ENCODE data around the gene GRK2.

DNA sequence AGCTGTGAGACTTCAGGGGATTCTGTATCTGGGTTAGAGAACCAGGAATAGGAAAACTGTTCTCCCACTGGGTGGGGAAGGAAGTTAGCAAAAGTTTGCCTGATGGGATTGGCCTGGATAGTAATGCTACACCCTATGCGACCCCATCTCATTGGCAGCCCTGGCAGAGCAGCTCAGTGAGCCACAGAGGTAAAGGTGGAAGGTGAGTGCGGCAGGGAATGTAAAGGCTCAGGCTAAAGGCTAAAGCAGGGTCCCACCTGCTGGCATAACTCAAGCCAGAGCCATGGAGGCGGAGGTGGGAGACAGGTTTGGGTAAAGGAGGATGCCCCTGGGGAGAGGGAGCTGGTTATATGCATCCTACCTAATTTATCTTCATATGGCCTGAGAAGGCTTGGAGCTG lies 55.8 kb downstream of the GRK2 start:
- TF ChIP-seq, protein P1, sequence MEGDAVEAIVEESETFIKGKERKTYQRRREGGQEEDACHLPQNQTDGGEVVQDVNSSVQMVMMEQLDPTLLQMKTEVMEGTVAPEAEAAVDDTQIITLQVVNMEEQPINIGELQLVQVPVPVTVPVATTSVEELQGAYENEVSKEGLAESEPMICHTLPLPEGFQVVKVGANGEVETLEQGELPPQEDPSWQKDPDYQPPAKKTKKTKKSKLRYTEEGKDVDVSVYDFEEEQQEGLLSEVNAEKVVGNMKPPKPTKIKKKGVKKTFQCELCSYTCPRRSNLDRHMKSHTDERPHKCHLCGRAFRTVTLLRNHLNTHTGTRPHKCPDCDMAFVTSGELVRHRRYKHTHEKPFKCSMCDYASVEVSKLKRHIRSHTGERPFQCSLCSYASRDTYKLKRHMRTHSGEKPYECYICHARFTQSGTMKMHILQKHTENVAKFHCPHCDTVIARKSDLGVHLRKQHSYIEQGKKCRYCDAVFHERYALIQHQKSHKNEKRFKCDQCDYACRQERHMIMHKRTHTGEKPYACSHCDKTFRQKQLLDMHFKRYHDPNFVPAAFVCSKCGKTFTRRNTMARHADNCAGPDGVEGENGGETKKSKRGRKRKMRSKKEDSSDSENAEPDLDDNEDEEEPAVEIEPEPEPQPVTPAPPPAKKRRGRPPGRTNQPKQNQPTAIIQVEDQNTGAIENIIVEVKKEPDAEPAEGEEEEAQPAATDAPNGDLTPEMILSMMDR (IDR thresholded peaks at IDR 0.05), result no peak
- TF ChIP-seq EZH2 (IDR thresholded peaks at IDR 0.05; ENCODE audit: borderline replicate concordance, insufficient read depth, low read depth, low read length, poor library complexity, severe bottlenecking), result no peak

Measured in B cell (primary cell).